Measurements from ENCODE around the gene KIR2DL4. TPM values are rescaled to one million over a fixed set of nuclear protein-coding genes. Genes with fewer than 3 reads are reported as not detected.
"Not testable (repeated sequence)": the region's sequence is repeated elsewhere in the genome, so short reads cannot be mapped to it uniquely, and the experiment has no call there.

KIR2DL4 gene
- total RNA-seq: not detected

- H3K4me3 Mint-ChIP-seq: no peak within 1 kb of the TSS
- H3K9me3 Mint-ChIP-seq: peaks cover 2% of the 10 kb centered on the region
- H3K27ac Mint-ChIP-seq: no peak within 1 kb of the TSS
- DNase-seq: no peak
- no peak for ATAC-seq (ENCODE audit: low read depth)
- H3K4me1 Mint-ChIP-seq: no peaks in the 10 kb centered on the region
- no peaks in the 10 kb centered on the region for H3K36me3 Mint-ChIP-seq
- H3K27me3 Mint-ChIP-seq: peaks cover 12% of the 10 kb centered on the region
- POLR2A ChIA-PET: no interaction called here
Measured at GRCh38 chr19:54803410-54803809, at the start of gene KIR2DL4. Gene KIR2DL4, plus strand, starts transcription at chr19:54803610. Its CDS starts 42 bp downstream, at chr19:54803652.

DNA sequence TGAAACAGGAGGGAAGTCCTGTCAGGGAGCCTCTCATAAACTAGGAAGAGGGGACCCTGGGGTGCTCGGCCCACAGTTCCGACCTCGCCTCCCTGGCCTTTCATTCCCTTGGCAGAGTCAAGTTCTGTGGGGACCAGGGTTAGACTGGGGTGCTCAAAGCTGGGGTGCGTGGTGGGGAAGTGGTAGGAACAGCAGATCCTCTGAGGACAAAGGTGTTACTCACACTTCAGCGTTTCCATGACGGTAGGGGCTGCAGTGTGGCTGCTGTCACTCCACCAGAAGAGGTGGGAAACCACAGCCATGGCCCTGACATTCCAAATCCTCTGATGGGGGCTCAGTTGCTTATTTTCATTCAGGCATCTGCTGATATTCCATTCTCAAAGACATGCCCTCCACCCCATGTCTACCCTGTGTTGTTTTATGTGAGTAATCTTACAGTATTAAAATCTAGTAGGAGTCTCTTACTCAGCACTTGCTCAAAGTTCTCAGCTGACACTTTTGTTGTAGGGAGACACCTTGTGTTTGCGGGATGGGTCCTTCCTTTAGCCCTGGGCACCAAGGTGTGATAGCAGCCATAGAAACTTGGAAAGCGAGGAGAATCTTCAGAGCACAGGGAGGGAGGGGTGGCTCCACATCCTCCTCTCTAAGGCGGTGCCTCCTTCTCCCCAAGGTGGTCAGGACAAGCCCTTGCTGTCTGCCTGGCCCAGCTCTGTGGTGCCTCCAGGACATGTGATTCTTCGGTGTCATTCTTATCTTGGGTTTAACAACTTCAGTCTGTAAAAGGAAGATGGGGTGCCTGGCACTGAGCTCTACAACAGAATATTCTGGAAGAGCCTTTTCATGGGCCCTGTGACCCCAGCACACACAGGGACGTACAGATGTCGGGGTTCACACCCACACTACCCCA lies 47.0 kb upstream of the KIR2DL4 start:
- H3K4me1 Mint-ChIP-seq; H3K27ac Mint-ChIP-seq; H3K36me3 Mint-ChIP-seq; DNase-seq; H3K27me3 Mint-ChIP-seq; POLR2A ChIA-PET; ATAC-seq (ENCODE audit: low read depth); H3K9me3 Mint-ChIP-seq; H3K4me3 Mint-ChIP-seq: not testable (repeated sequence)

DNA sequence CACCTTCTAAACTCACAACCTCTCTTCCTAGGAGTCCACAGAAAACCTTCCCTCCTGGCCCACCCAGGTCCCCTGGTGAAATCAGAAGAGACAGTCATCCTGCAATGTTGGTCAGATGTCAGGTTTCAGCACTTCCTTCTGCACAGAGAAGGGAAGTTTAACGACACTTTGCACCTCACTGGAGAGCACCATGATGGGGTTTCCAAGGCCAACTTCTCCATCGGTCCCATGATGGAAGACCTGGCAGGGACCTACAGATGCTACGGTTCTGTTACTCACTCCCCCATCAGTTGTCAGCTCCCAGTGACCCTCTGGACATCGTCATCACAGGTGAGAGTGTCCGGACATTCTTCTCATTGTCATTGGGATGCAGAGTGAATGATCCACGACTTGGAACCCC lies 44.8 kb upstream of the KIR2DL4 start:
- H3K27ac Mint-ChIP-seq; H3K27me3 Mint-ChIP-seq; H3K36me3 Mint-ChIP-seq; DNase-seq; POLR2A ChIA-PET; ATAC-seq (ENCODE audit: low read depth); H3K4me1 Mint-ChIP-seq; H3K4me3 Mint-ChIP-seq; H3K9me3 Mint-ChIP-seq: not testable (repeated sequence)

- H3K27ac Mint-ChIP-seq; DNase-seq; H3K27me3 Mint-ChIP-seq; H3K4me1 Mint-ChIP-seq; H3K9me3 Mint-ChIP-seq; POLR2A ChIA-PET; ATAC-seq (ENCODE audit: low read depth); H3K36me3 Mint-ChIP-seq; H3K4me3 Mint-ChIP-seq: not testable (repeated sequence)
Measured at GRCh38 chr19:54764219-54764618, 39.2 kb upstream of the KIR2DL4 start.

DNA sequence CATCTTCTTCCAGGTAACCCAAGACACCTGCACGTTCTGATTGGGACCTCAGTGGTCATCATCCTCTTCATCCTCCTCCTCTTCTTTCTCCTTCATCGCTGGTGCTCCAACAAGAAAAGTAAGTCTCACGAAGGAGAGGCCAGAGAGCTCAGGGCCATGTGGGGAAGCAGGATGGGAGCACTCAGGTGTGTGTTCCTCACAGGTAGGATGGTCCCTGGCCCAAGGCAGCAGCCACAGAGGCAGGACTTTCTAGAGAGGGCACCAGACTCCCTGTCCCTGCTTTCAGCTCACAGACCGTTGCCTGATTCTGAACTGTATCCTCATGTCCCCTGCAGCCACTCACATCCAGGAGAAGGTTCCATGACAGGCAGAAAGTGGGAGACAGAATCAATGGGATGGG lies 36.9 kb upstream of the KIR2DL4 start:
- H3K9me3 Mint-ChIP-seq, POLR2A ChIA-PET: not testable (repeated sequence)

GRCh38 chr19:54769646-54770045 lies 33.8 kb upstream of the KIR2DL4 start, which contains the start of gene KIR2DL1:
Gene KIR2DL1, plus strand, starts transcription at chr19:54769793. Its CDS starts 58 bp downstream, at chr19:54769851.
- H3K9me3 Mint-ChIP-seq; H3K4me3 Mint-ChIP-seq; ATAC-seq (ENCODE audit: low read depth); H3K4me1 Mint-ChIP-seq; DNase-seq; POLR2A ChIA-PET; H3K27me3 Mint-ChIP-seq; H3K36me3 Mint-ChIP-seq: not testable (repeated sequence)
- H3K27ac Mint-ChIP-seq: peak within 1 kb of the TSS; percentile 11

More for the DNA sequence above, 36.9 kb upstream of the KIR2DL4 start:
- not testable (repeated sequence) for ATAC-seq (ENCODE audit: low read depth); H3K27me3 Mint-ChIP-seq; H3K4me3 Mint-ChIP-seq; H3K4me1 Mint-ChIP-seq; DNase-seq; H3K27ac Mint-ChIP-seq; H3K36me3 Mint-ChIP-seq

DNA sequence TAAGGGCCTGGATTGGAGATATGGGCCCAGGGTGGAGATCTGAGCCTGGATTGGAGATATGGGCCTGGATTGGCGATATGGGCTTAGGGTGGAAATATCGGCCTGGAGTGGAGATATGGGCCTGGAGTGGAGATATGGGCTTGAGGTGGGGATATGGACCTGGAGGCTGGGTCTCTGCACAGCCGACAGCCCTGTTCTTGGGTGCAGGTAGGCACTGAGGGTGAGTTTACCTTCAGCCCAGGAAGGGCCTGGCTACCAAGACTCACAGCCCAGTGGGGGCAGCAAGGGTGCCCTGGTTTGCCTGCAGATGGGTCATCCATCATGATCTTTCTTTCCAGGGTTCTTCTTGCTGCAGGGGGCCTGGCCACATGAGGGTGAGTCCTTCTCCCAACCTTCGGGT lies 32.9 kb upstream of the KIR2DL4 start:
- ATAC-seq (ENCODE audit: low read depth); DNase-seq; H3K27me3 Mint-ChIP-seq; POLR2A ChIA-PET; H3K9me3 Mint-ChIP-seq; H3K36me3 Mint-ChIP-seq; H3K4me1 Mint-ChIP-seq; H3K4me3 Mint-ChIP-seq: not testable (repeated sequence)
- H3K27ac Mint-ChIP-seq: peak overlapping the region; percentile 11

- H3K27ac Mint-ChIP-seq; H3K9me3 Mint-ChIP-seq; H3K4me1 Mint-ChIP-seq; H3K36me3 Mint-ChIP-seq; ATAC-seq (ENCODE audit: low read depth); DNase-seq; H3K27me3 Mint-ChIP-seq; POLR2A ChIA-PET; H3K4me3 Mint-ChIP-seq: not testable (repeated sequence)
Measured at GRCh38 chr19:54771018-54771960, 32.1 kb upstream of the KIR2DL4 start.

GRCh38 chr19:54772666-54773065 lies 30.7 kb upstream of the KIR2DL4 start:
- H3K36me3 Mint-ChIP-seq; H3K4me1 Mint-ChIP-seq; POLR2A ChIA-PET; ATAC-seq (ENCODE audit: low read depth); DNase-seq; H3K4me3 Mint-ChIP-seq; H3K27me3 Mint-ChIP-seq; H3K9me3 Mint-ChIP-seq: not testable (repeated sequence)
- peak overlapping the region; percentile 35 for H3K27ac Mint-ChIP-seq

GRCh38 chr19:54775095-54775815 lies 28.2 kb upstream of the KIR2DL4 start:
- H3K4me3 Mint-ChIP-seq; DNase-seq; H3K9me3 Mint-ChIP-seq; POLR2A ChIA-PET; H3K27ac Mint-ChIP-seq; ATAC-seq (ENCODE audit: low read depth); H3K36me3 Mint-ChIP-seq; H3K4me1 Mint-ChIP-seq: not testable (repeated sequence)
- peaks cover 15% of the 10 kb centered on the region for H3K27me3 Mint-ChIP-seq

DNA sequence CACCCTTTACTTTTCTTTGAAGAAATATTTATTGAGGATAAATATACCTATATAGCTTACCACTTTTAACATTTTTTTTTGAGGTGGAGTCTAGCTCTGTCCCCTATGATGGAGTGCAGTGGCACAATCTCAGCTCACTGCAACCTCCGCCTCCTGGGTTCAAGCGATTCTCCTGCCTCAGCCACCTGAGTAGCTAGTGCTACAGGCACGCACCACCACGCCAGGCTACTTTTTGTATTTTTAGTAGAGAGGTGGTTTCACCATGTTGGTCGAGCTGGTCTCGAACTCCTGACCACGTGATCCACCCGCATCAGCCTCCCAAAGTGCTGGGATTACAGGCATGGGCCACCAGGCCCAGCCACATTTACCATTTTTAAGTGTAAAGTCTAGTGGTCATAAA lies 27.6 kb upstream of the KIR2DL4 start:
- DNase-seq; H3K36me3 Mint-ChIP-seq; H3K4me1 Mint-ChIP-seq; POLR2A ChIA-PET; H3K4me3 Mint-ChIP-seq; H3K27ac Mint-ChIP-seq; ATAC-seq (ENCODE audit: low read depth); H3K9me3 Mint-ChIP-seq: not testable (repeated sequence)
- H3K27me3 Mint-ChIP-seq: peaks cover 15% of the 10 kb centered on the region

DNA sequence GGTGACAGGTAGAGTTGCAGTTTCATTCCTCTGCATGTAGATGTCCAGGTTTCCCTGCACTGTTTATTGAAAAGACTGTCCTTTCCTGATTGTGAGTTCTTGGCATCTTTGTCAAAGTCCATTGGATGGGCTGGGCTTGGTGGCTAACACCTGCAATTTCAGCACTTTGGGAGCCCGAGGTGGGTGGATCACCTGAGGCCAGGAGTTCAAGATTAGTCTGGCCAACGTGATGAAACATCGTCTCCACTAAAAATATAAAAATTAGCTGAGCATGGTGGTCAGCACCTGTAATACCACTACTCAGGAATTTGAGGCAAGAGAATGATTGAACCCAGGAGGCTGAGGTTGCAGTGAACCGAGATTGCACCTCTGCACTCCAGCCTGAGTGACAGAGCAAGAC lies 25.6 kb upstream of the KIR2DL4 start:
- ATAC-seq (ENCODE audit: low read depth); H3K9me3 Mint-ChIP-seq; H3K4me3 Mint-ChIP-seq; H3K27ac Mint-ChIP-seq; DNase-seq; H3K36me3 Mint-ChIP-seq; H3K4me1 Mint-ChIP-seq; POLR2A ChIA-PET: not testable (repeated sequence)
- H3K27me3 Mint-ChIP-seq: peaks cover 15% of the 10 kb centered on the region

DNA sequence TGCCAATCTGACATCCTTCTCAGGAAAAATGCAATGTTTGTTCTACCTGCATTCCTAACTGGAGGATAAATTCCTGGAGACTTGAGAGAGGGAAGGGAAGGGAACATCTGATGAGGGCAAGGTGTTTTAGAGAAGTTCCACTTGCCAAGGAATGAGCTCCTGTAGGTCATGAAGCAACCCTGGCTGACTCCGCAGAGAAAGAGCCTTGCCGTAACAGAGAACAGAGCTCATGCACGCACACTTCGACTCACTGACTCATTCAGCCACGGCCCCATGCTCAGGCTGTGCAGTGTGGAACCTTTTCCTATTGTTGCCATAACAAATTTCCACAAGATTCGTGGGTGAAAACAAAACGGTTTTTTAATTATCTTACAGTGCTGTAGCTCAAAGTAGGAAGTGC lies 24.5 kb upstream of the KIR2DL4 start:
- H3K36me3 Mint-ChIP-seq; DNase-seq; POLR2A ChIA-PET; H3K4me3 Mint-ChIP-seq; H3K27ac Mint-ChIP-seq; H3K4me1 Mint-ChIP-seq; H3K9me3 Mint-ChIP-seq; ATAC-seq (ENCODE audit: low read depth): not testable (repeated sequence)
- H3K27me3 Mint-ChIP-seq: peaks cover 18% of the 10 kb centered on the region
